Lung (tissue), 12 donors: ENCODE data around the gene SPX. TPM values are rescaled to one million over a fixed set of nuclear protein-coding genes. Genes with fewer than 3 reads are reported as not detected.

ENCODE experiments used
- ATAC-seq: fragments of 200-7000 bp; cut with Tn5 transposase; one replicate; pipeline ENCODE4 v1.9.1; 2020; ENCODE audit warnings: moderate number of reproducible peaks; ENCODE audit not compliant: insufficient read depth, low FRiP score
- DNase-seq, 3 donors: peaks; one replicate each; pipeline ENCODE4 v3.0.0-alpha.2; 2013 to 2017
- H3K27ac ChIP-seq, 2 donors: one replicate each; pipeline ENCODE4 v1.5.1; 2013; ENCODE audit warnings: mild to moderate bottlenecking in 2 of 2, moderate library complexity in 2 of 2, control low read depth in 1 of 2, inconsistent platforms in 1 of 2, low read depth in 1 of 2, low read length in 1 of 2
- H3K27me3 ChIP-seq, 3 donors: one replicate each; pipeline ENCODE4 v1.5.1; 2013; ENCODE audit warnings: low read length in 2 of 3; ENCODE audit not compliant: control insufficient read depth in 3 of 3, insufficient read depth in 3 of 3
- H3K36me3 ChIP-seq, 4 donors: one replicate each; pipeline ENCODE4 v1.5.1; 2013; ENCODE audit warnings: low read length in 4 of 4, mild to moderate bottlenecking in 1 of 4, moderate library complexity in 1 of 4; ENCODE audit not compliant: control insufficient read depth in 4 of 4, insufficient read depth in 4 of 4
- H3K4me1 ChIP-seq, 5 donors: one replicate each; pipeline ENCODE4 v1.5.1; 2013; ENCODE audit warnings: low read length in 5 of 5, mild to moderate bottlenecking in 2 of 5, moderate library complexity in 1 of 5; ENCODE audit not compliant: control insufficient read depth in 5 of 5, insufficient read depth in 5 of 5
- H3K4me3 ChIP-seq: one replicate; pipeline ENCODE4 v1.5.1; 2013; ENCODE audit warnings: mild to moderate bottlenecking, control low read depth, moderate library complexity
- H3K9ac ChIP-seq, 2 donors: one replicate each; pipeline ENCODE4 v1.5.1; 2013; ENCODE audit warnings: low read length in 2 of 2, control low read depth in 1 of 2; ENCODE audit not compliant: insufficient read depth in 1 of 2
- H3K9me3 ChIP-seq, 4 donors: one replicate each; pipeline ENCODE4 v1.5.1; 2013; ENCODE audit warnings: low read length in 3 of 4, mild to moderate bottlenecking in 1 of 4, moderate library complexity in 1 of 4; ENCODE audit not compliant: control insufficient read depth in 4 of 4, insufficient read depth in 3 of 4
- WGBS, 2 donors: extraction: QIAGEN DNeasy Blood & Tissue Kit; methylation state at CpG; one replicate each; pipeline ENCODE4 v1.1.7; 2013; 5-methylcytosine and 5-hydroxymethylcytosine counted together
- polyA plus RNA-seq, 2 donors: library from polyadenylated mRNA; stranded (reverse); fragments of 200-250 nt; gene quantifications; one replicate each; pipeline ENCODE4 v1.2.1, GENCODE V29; 2013
- total RNA-seq, 2 donors: library from RNA; depleted of rRNA in 1 of 2; stranded (reverse); fragments of >200 nt in 1 of 2; gene quantifications; one replicate each; pipeline ENCODE4 v1.2.1, GENCODE V29; 2014 to 2021
- TF ChIP-seq, protein P1 (sequence below): IDR thresholded peaks from 2 replicates; pipeline ENCODE4 v1.5.1; 2012; ENCODE audit warnings: mild to moderate bottlenecking; ENCODE audit errors: control extremely low read depth, extremely low read depth
- donor health status: control.
- donor health status: control.
- donor health status: Bipolar disorder and iron deficiency.
- donor health status: healthy.
- donor health status: DM: yes; HTN: yes; CAD: no.

The SPX gene
- total and polyA plus RNA-seq, 4 donors = 0.09 to 24.0 (median 0.55) TPM

DNA sequence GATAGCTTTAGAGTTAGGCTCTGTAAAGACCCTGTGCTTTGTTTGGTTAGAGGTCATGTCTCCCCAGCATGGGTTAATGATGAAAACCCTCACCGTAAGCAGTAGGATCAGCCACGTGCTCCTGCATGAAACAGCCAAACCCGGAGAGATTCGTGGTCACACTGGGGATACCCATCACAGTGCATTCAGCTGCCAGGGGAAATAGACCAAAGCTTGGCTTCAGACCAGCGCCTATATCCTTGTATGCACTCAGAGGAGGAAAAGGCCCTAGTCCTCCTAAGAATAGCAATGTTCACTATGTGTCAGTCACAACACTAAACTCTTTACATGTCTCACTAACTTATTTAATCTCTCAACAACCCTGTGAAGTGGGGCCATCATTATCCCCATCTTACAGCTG is 16.3 kb downstream of the SPX start:
- no peak for DNase-seq
- TF ChIP-seq, protein P1, sequence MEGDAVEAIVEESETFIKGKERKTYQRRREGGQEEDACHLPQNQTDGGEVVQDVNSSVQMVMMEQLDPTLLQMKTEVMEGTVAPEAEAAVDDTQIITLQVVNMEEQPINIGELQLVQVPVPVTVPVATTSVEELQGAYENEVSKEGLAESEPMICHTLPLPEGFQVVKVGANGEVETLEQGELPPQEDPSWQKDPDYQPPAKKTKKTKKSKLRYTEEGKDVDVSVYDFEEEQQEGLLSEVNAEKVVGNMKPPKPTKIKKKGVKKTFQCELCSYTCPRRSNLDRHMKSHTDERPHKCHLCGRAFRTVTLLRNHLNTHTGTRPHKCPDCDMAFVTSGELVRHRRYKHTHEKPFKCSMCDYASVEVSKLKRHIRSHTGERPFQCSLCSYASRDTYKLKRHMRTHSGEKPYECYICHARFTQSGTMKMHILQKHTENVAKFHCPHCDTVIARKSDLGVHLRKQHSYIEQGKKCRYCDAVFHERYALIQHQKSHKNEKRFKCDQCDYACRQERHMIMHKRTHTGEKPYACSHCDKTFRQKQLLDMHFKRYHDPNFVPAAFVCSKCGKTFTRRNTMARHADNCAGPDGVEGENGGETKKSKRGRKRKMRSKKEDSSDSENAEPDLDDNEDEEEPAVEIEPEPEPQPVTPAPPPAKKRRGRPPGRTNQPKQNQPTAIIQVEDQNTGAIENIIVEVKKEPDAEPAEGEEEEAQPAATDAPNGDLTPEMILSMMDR = no peak
- Histone ChIP-seq H3K9me3 (no peaks in the 10 kb centered on the region), H3K27me3 (no peaks in the 10 kb centered on the region), H3K27ac (no peak overlapping the region), H3K9ac (no peak overlapping the region), H3K36me3 (no peaks in the 10 kb centered on the region), H3K4me3 (no peak overlapping the region), H3K4me1 (no peaks in the 10 kb centered on the region)
- WGBS, 2 donors = 37 to 61% methylated on average over 5 of the region's 5 CpGs
- ATAC-seq = no peak

DNA sequence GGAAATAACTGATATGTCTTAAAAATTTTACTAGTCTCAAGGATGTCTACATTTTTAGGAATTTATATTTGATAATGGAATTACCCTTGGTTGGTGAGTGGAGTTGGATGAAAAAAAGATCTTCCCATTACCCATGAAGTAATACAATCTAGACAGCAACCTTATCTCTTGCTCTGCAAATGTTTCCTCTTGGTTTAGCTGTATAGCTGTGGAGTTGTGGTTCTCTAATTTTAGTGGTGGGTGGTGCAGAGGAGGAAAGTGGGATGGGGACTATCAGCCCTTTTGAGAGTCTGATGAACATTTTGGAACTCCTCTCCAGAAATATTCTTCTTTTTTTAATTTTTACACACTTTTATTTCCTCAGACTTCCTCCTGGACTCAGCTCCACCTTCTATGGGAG is 17.1 kb downstream of the SPX start:
- H3K4me1 ChIP-seq = no peaks in the 10 kb centered on the region
- no peak overlapping the region for H3K27ac ChIP-seq
- DNase-seq (no peak), ATAC-seq (no peak)
- no peak overlapping the region for H3K4me3 ChIP-seq
- H3K27me3 ChIP-seq = no peaks in the 10 kb centered on the region
- H3K36me3 ChIP-seq = no peaks in the 10 kb centered on the region
- TF ChIP-seq, protein P1 = no peak
- no peaks in the 10 kb centered on the region for H3K9me3 ChIP-seq
- H3K9ac ChIP-seq = no peak overlapping the region

DNA sequence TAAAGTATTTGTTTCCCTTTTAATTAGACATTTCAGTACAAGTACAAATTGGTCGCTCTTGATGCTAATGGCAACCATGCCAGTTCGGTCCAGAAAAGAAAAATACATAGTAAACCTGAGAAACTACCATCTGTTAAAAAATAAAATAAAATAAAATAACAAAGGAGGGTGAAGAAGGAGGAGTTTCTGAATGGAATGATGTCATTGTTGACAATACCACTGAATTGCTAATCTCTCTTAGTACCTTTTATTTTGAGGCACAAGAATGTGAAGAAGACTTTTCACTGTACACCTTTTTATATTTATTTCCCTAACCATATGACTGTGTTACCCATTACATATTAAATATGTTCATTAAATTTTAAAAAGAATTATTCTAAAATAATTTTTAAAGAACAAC is 19.5 kb downstream of the SPX start:
- no peak for DNase-seq
- H3K27ac ChIP-seq = no peak overlapping the region
- TF ChIP-seq, protein P1 = no peak
- WGBS, 2 donors = 86 to 96% methylated on average over 2 of the region's 2 CpGs
- no peak overlapping the region for H3K4me3 ChIP-seq
- H3K9ac ChIP-seq = no peak overlapping the region
- no peaks in the 10 kb centered on the region for H3K4me1 ChIP-seq
- no peaks in the 10 kb centered on the region for H3K27me3 ChIP-seq
- H3K36me3 ChIP-seq = no peaks in the 10 kb centered on the region
- H3K9me3 ChIP-seq = no peaks in the 10 kb centered on the region
- no peak for ATAC-seq

DNA sequence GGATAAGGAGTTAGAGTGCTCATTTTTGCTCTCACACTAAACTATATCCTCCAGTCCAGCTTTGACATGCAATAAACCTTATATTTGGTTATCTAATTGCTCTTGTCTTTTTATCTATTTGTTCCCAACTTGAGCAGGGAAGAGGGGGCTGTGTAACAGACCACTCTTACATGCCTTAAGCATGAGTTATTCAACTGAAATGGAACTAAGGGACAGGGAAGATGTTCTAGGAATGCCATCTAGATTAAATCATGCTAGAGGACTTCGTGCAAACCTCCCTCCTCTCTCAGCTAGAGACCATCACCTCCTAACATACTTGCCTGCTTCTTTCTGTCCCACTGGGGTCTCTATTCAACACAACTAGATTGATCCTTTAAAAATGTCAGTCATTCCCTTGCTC is 20.6 kb downstream of the SPX start:
- Histone ChIP-seq H3K9me3 (no peaks in the 10 kb centered on the region), H3K4me3 (no peak overlapping the region), H3K9ac (no peak overlapping the region), H3K27ac (no peak overlapping the region), H3K27me3 (no peaks in the 10 kb centered on the region), H3K36me3 (no peaks in the 10 kb centered on the region), H3K4me1 (peaks cover 0 to 5% (median 0%) of the 10 kb centered on the region in 5 donors)
- DNase-seq (no peak), ATAC-seq (no peak)
- WGBS, 2 donors = 0 to 32% methylated on average over 1 of the region's 1 CpG
- TF ChIP-seq, protein P1 = no peak
